K562 (cell line): Measurements from ENCODE around the gene CCR8. TPM values are rescaled to one million over a fixed set of nuclear protein-coding genes. Genes with fewer than 3 reads are reported as not detected.

Experiments
- ESRRA ChIP-seq: fragments of 450-650 bp; IDR thresholded peaks from 2 replicates; pipeline ENCODE4 v1.6.1; 2014; ENCODE audit warnings: low read depth, mild to moderate bottlenecking, moderate library complexity, borderline replicate concordance
- GABPA ChIP-seq: fragments of 200-800 bp; sonication (Bioruptor generic); conservative IDR thresholded peaks from 2 replicates; pipeline ENCODE4 v1.6.1; 2016; ENCODE audit warnings: low read depth, missing genetic modification characterization, missing compliant biosample characterization
- HDAC6 ChIP-seq: IDR thresholded peaks from 2 replicates; pipeline ENCODE4 v1.6.1; 2012; ENCODE audit warnings: low read depth, mild to moderate bottlenecking, control low read depth, inconsistent platforms, low read length, moderate library complexity
- MTA3 ChIP-seq: fragments of 450-650 bp; formaldehyde crosslinking; IDR thresholded peaks from 2 replicates; pipeline ENCODE4 v1.6.1; 2017; ENCODE audit warnings: mild to moderate bottlenecking, borderline replicate concordance
- NONO ChIP-seq, 2 experiments: fragments of 200-400 bp in 1 of 2; fragments of 450-650 bp in 1 of 2; formaldehyde crosslinking in 1 of 2; IDR thresholded peaks; 2 replicates each; pipeline ENCODE4 v1.6.1; 2017; ENCODE audit warnings: low read depth in 2 of 2, mild to moderate bottlenecking in 2 of 2, moderate library complexity in 2 of 2, low read length in 1 of 2
- POLR3G ChIP-seq: IDR thresholded peaks from 2 replicates; pipeline ENCODE4 v1.6.1; 2011; ENCODE audit not compliant: insufficient read length, insufficient replicate concordance; ENCODE audit errors: extremely low read depth
- SIN3B ChIP-seq: fragments of 450-650 bp; IDR thresholded peaks from 2 replicates; pipeline ENCODE4 v1.6.1; 2017; ENCODE audit warnings: low read depth, mild to moderate bottlenecking, moderate library complexity
- SIX5 ChIP-seq, 2 experiments: IDR thresholded peaks; 2 replicates each; pipeline ENCODE4 v1.6.1; 2011; ENCODE audit warnings: low read length in 2 of 2, borderline replicate concordance in 1 of 2, low read depth in 1 of 2, mild to moderate bottlenecking in 1 of 2, moderate library complexity in 1 of 2; ENCODE audit not compliant: insufficient read depth in 1 of 2
- TFAP4 ChIP-seq: sonication (generic); formaldehyde crosslinking; IDR thresholded peaks from 2 replicates; pipeline ENCODE4 v1.8.0; 2022; ENCODE audit warnings: missing genetic modification reagents, mild to moderate bottlenecking, moderate library complexity, borderline replicate concordance
- ZNF444 ChIP-seq: fragments of 250-450 bp; sonication (Bioruptor Pico); IDR thresholded peaks from 2 replicates; pipeline ENCODE4 v1.4.0; 2020; ENCODE audit warnings: mild to moderate bottlenecking, moderate library complexity
- ZNF449 ChIP-seq: fragments of 250-450 bp; sonication (Bioruptor Pico); IDR thresholded peaks from 2 replicates; pipeline ENCODE4 v1.8.0; 2022; ENCODE audit warnings: moderate library complexity, mild to moderate bottlenecking, inconsistent platforms
- ZNF609 ChIP-seq: sonication (generic); formaldehyde crosslinking; IDR thresholded peaks from 2 replicates; pipeline ENCODE4 v1.8.1; 2023; ENCODE audit warnings: missing genetic modification reagents, mild to moderate bottlenecking, borderline replicate concordance
- polyA plus RNA-seq, 8 experiments: library from polyadenylated mRNA; depleted of rRNA in 4 of 8; stranded (reverse) in 5 of 8; unstranded in 3 of 8; fragments of >200 nt; fragmentation: Nextera tagmentation in 2 of 8; fragmentation: Illumina TruSeq in 1 of 8; extraction: Ambion mirVana in 2 of 8; extraction: Trizol in 1 of 8; gene quantifications; 2 replicates each; pipeline versions ENCODE4 v1.2.1 to v1.2.3, GENCODE V29; 2011 to 2014; ENCODE audit warnings: inconsistent platforms in 1 of 8, missing spikeins in 1 of 8
- total RNA-seq, 7 experiments: library from RNA; depleted of rRNA in 6 of 7; stranded (reverse); fragments of >200 nt in 6 of 7; fragmentation: Illumina TruSeq in 2 of 7; extraction: Trizol in 2 of 7; gene quantifications; 2 replicates each; pipeline versions ENCODE4 v1.2.1 to v1.2.3, GENCODE V29; 2011 to 2021; ENCODE audit warnings: low replicate concordance in 1 of 7

CCR8 gene
- total and polyA plus RNA-seq, 9 of the 15 experiments (the other 6 are each of a cell fraction or from before 2014, with no cell fraction given) = not detected

GRCh38 chr3:39284457-39284881, 45.0 kb upstream of the CCR8 start (continued):
- TF ChIP-seq ZNF449 (CRISPR knock-in tag) (peak; percentile 76), SIX5 (IDR thresholded peaks at IDR 0.05; ENCODE audit: borderline replicate concordance in 1 of 2, insufficient read depth in 1 of 2, low read depth in 1 of 2, low read length in 2 of 2) (no peak), GABPA (tag) (peak; percentile 74), NONO (IDR thresholded peaks at IDR 0.05; ENCODE audit: low read depth in 2 of 2, low read length in 1 of 2) (no peak), MTA3 (no peak), SIN3B (no peak), ZNF444 (CRISPR knock-in tag) (no peak), POLR3G (no peak), ZNF609 (CRISPR knock-in tag) (no peak), ESRRA (0 out of 2 replicates have a peak, but pooled peaks have one; percentile 25), HDAC6 (no peak), TFAP4 (CRISPR knock-in tag) (no peak)
